Activated CD8-positive, alpha-beta memory T cell treated with anti-CD3 and anti-CD28 coated beads for 36 hours (primary cell): ENCODE results near the gene CAPN12. TPM values are rescaled to one million over a fixed set of nuclear protein-coding genes. Genes with fewer than 3 reads are reported as not detected.

ENCODE experiments used
- CTCF ChIA-PET: fragments of 350-600 bp; sonication (Branson Sonifier 250); formaldehyde crosslinking; loops from one replicate; lab custom pipeline; 2021; ENCODE audit warnings: antibody characterized with exemption; lab: Charles Lee
- POLR2A ChIA-PET: fragments of 350-600 bp; sonication (Branson Sonifier 250); formaldehyde crosslinking; loops from one replicate; lab custom pipeline; 2021; ENCODE audit warnings: antibody characterized with exemption; lab: Charles Lee
- total RNA-seq, 2 experiments: library from RNA; stranded (reverse); gene quantifications; one replicate each; pipeline ENCODE4 v1.2.3, GENCODE V29; 2021

Gene CAPN12
- total RNA-seq, 2 experiments from 2014 or later: 3.3 to 3.7 TPM

DNA sequence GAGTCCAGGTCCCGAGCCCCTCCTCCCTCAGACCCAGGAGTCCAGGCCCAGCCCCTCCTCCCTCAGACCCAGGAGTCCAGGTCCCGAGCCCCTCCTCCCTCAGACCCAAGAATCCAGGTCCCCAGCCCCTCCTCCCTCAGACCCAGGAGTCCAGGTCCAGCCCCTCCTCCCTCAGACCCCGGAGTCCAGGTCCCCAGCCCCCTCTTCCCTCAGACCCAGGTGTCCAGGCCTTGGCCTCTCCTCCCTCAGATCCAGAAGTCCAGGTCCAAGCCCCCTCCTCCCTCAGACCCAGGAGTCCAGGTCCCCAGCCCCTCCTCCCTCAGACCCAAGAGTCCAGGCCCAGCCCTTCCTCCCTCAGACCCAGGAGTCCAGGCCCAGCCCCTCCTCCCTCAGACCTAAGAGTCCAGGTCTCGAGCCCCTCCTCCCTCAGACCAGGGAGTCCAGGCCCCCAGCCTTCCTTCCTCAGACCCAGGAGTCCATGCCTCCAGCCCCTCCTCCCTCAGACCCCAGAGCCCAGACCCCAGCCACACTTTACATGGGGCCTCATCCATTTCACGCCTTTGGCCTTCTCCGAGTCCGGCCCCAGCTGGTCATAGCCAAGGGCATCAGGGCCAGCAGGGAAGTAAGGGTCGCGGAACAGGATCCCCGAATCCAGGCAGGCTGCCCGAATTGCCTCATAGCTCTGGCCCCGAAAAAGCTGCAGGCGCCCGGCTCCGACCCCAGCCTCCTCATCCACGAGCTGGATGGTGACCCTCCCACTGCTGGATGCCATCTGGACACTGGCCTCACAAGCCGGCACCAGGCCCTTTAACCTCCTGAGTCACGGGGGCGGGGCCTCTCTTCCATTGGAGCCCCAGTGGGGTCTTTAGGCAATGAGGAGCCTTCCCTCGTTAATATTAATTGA lies 628 bp downstream of the CAPN12 start:
- CTCF ChIA-PET: interaction anchor here (0.5 to 0.7 kb wide), 2 partner anchors 219 to 441 kb away, joined by 4 to 6 read pairs; no protein-coding TSS in a partner anchor
- POLR2A ChIA-PET: no interaction called here

GRCh38 chr19:38742906-38743305 lies 1.4 kb downstream of the CAPN12 start:
- ChIA-PET POLR2A (no interaction called here), CTCF (interaction anchor here (0.7 kb wide), 1 partner anchor 440 kb away, joined by 6 read pairs; no protein-coding TSS in a partner anchor)

GRCh38 chr19:38742296-38742695 lies 2.0 kb downstream of the CAPN12 start:
- CTCF ChIA-PET: no interaction called here
- POLR2A ChIA-PET: interaction anchor here (0.7 kb wide), 2 partner anchors 101 to 122 kb away, joined by 3 to 5 read pairs; no protein-coding TSS in a partner anchor

DNA sequence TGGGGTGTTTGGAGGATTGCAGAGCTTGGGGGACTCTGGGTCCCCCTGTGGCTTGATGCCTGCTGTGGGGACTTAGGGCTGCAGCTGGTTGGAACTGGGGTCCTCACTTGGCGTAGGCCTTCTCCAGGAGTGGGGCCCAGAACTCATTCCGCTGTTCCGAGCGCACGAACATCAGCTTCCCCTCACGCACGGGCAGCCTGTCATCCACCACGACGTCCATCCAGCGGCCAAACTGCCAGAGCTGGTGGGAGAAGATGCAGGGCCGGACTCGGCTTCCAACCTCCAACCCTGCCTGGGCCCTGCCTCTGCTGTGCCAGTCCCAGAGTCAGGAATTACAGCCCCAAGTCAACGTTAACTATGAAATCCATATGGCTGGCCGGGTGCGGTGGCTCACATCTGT lies 2.6 kb downstream of the CAPN12 start:
- CTCF ChIA-PET: interaction anchor here (0.7 kb wide), 1 partner anchor 51 kb away, joined by 3 read pairs; no protein-coding TSS in a partner anchor
- POLR2A ChIA-PET: no interaction called here

DNA sequence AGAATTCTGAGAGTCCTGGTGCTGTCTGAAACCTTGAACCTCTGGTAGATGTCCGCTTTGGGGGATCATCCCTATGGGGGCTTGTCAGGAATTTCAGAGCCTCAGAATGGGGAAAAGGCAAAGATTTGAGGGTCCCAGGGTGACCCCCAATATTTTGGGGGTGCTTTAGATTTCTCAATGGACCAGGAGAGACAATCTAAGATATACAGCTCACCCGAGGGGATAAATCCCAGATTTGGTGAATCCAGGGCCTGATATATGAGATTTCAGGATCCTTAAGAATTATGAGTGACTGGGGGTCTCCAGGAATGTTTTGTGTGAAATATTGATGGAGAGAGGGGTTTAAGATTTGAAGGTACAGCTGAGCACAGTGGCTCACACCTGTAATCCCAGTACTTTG lies 3.3 kb downstream of the CAPN12 start:
- POLR2A ChIA-PET: interaction anchor here (0.6 kb wide), 2 partner anchors 13 to 24 kb away, joined by 3 to 4 read pairs; no protein-coding TSS in a partner anchor
- CTCF ChIA-PET: no interaction called here

- CTCF ChIA-PET: no interaction called here
- POLR2A ChIA-PET: interaction anchor here (0.6 to 0.7 kb wide), 3 partner anchors 25 to 352 kb away, joined by 4 to 5 read pairs (median 4); no protein-coding TSS in a partner anchor
Measured at GRCh38 chr19:38740257-38740592, 4.0 kb downstream of the CAPN12 start.

GRCh38 chr19:38739440-38740256 lies 4.6 kb downstream of the CAPN12 start:
- POLR2A ChIA-PET: interaction anchor here (0.6 to 0.7 kb wide), 3 partner anchors 47 to 351 kb away, joined by 3 to 5 read pairs (median 4); no protein-coding TSS in a partner anchor
- CTCF ChIA-PET: interaction anchor here (0.7 kb wide), 1 partner anchor 22 kb away, joined by 3 read pairs; no protein-coding TSS in a partner anchor

- POLR2A ChIA-PET: no interaction called here
- CTCF ChIA-PET: no interaction called here
Measured at GRCh38 chr19:38737921-38738737, 6.1 kb downstream of the CAPN12 start.

DNA sequence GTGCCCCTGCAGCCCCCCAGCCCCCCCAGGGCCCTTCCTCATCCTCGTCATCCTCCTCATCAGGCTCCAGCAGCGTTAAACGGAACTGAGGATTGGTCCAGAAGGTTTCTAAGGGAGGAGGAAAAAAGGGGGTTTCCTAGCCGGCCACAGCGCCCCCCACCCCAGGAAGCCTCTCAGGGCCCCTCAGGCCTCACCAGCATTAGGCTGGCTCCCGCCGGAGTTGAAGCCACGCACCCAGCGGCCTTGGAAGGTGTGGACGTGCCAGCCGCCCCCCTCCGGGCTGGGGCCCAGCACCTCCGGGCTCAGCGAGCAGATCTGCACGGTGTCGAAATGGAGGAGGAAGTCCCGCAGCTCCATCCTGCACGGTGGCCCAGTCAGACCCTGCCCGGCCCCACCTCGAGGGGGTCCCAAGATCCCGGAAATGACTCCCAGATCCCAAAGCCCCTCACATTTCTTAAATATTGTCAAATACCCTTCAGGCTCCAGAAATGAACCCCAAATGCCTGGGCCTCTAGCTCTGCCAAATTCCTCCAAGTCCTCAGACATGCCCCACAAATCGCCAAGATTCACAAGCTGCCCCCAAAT lies 6.9 kb downstream of the CAPN12 start:
- POLR2A ChIA-PET: no interaction called here

GRCh38 chr19:38736413-38737280 lies 7.6 kb downstream of the CAPN12 start:
- ChIA-PET POLR2A (interaction anchor here (0.6 kb wide), 1 partner anchor 231 kb away, joined by 3 read pairs; no protein-coding TSS in a partner anchor), CTCF (interaction anchor here (1.2 kb wide), 2 partner anchors 90 to 194 kb away, joined by 3 to 4 read pairs; partner anchors contain the start of genes ACTN4, MRPS12 and SARS2)

More for the DNA sequence above, 6.9 kb downstream of the CAPN12 start:
- CTCF ChIA-PET: interaction anchor here (1.2 kb wide), 2 partner anchors 90 to 193 kb away, joined by 3 to 4 read pairs; partner anchors contain the start of genes ACTN4, MRPS12 and SARS2

DNA sequence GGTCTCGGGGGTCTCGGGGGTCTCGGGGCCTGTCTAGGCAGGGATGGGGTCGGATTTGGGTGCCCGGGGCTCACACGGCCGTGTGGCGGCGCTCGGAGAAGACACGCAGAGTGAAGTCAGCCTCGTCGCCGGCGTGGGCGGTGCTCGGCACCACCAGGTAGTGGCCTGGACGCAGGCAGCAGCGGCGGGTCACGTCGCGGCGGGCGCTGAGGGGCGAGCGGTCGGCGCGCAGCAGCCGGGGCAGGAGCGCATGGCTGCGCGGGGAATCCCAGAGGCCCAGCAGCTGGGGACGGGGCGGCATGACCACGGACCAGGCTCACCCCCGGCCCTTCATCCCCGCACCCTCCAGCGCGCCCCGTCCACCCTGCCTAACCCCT lies 8.2 kb downstream of the CAPN12 start:
- CTCF ChIA-PET: interaction anchor here (1.2 kb wide), 2 partner anchors 89 to 195 kb away, joined by 3 to 4 read pairs; partner anchors contain the start of genes ACTN4, MRPS12 and SARS2
- POLR2A ChIA-PET: interaction anchor here (0.6 kb wide), 2 partner anchors 48 to 232 kb away, joined by 3 to 4 read pairs; no protein-coding TSS in a partner anchor

DNA sequence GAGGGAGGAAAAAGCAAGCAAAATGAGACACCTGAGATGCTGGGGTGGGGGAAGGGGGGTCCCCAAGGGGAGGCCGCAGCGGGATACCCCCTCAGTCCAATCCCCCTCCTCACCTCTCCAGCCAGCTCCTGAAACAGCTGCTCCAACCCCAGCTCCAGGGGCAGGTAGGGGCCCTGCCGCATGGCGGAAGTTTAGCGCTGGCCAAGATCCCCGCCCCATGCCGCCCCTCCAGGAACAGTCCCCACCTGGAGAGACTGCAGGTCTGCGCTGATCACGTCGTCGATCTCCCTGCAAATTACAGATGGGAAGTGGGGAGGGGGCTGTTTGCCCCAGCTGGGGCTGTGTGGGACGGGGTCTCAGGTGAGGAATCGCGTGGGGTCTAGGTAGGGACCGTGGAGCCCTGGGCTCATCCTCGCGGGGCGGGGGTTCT lies 9.0 kb downstream of the CAPN12 start:
- POLR2A ChIA-PET: interaction anchor here (0.6 to 1.2 kb wide), 3 partner anchors 49 to 331 kb away, joined by 3 to 7 read pairs (median 4); partner anchors contain the start of genes MRPS12 and SARS2

DNA sequence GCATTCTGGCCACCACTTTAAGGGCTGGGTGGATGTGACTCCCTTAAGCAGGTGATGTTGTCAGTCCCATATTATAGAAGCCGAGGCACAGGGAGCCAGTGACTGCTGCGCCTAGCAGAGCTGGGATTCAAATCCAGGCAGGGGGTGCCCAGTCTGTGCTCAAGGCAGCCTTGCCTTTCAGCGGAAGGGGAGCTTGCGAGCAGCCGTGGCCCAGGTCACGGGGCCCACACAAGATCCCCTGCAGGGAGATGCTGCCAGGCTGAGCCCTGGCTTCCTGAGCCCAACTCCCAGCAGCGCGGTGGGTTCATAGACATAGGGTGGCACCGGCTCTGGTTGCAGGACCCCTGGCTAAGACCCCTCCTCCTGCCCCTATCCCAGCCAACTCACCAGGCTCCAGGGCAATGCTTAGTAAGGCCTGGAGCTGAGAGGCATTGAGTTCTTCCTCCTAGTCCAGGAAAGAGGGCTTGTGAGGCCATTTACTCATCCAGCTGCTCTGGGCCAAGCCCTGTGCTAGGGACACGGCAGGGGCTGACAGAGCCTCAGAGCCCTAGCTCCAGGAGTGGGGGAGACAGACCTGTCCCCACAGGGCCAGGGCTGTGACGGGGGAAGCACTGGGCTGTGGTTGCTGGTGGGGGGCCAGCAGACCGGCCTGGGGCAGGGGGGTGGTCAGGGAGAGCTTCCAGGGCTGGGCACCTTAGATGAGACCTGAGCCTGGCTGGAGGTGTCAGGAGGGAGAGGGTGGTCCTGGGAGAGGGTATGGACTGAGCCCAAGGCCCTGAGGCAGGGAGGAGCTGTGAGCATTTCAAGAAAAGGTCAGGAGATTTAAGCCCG lies 9.6 kb downstream of the CAPN12 start:
- ChIA-PET CTCF (interaction anchor here (0.6 to 1.4 kb wide), 5 partner anchors 97 to 219 kb away, joined by 3 read pairs; partner anchors contain the start of genes ECH1, MRPS12 and SARS2), POLR2A (interaction anchor here (0.6 to 1.2 kb wide), 3 partner anchors 19 to 331 kb away, joined by 3 to 7 read pairs (median 3); partner anchors contain the start of genes MRPS12 and SARS2)

More for the DNA sequence above, 9.0 kb downstream of the CAPN12 start:
- CTCF ChIA-PET: interaction anchor here (0.9 kb wide), 2 partner anchors 96 to 152 kb away, joined by 3 read pairs; partner anchors contain the start of gene ECH1

- ChIA-PET POLR2A (interaction anchor here (1.0 to 1.2 kb wide), 2 partner anchors 70 to 330 kb away, joined by 3 to 7 read pairs; no protein-coding TSS in a partner anchor), CTCF (interaction anchor here (0.6 to 1.4 kb wide), 3 partner anchors 152 to 219 kb away, joined by 3 read pairs; partner anchors contain the start of genes MRPS12 and SARS2)
Measured at GRCh38 chr19:38734176-38734425, 10.2 kb downstream of the CAPN12 start.

- CTCF ChIA-PET: interaction anchor here (0.6 to 1.4 kb wide), 5 partner anchors 136 to 218 kb away, joined by 3 read pairs; partner anchors contain the start of genes MRPS12 and SARS2
Measured at GRCh38 chr19:38733493-38734175, 10.6 kb downstream of the CAPN12 start.

More at GRCh38 chr19:38733493-38734175, 10.6 kb downstream of the CAPN12 start:
- POLR2A ChIA-PET: interaction anchor here (0.7 to 1.2 kb wide), 4 partner anchors 9 to 331 kb away, joined by 3 to 4 read pairs (median 4); partner anchors contain the start of gene FAM98C
